Fibroblast of pulmonary artery (primary cell): ENCODE measurements around the gene ZBTB21.

ENCODE experiments used
- DNase-seq: peaks from one replicate; pipeline ENCODE4 v3.0.0-alpha.2; 2010; ENCODE audit warnings: low read depth
- H3K4me3 ChIP-seq: replicated peaks from 2 replicates; pipeline ENCODE4 v1.5.1; 2011; ENCODE audit warnings: low read depth, mild to moderate bottlenecking, control low read depth, low read length, moderate library complexity
- CTCF ChIP-seq: IDR thresholded peaks from 2 replicates; pipeline ENCODE4 v1.5.1; 2011; ENCODE audit warnings: mild to moderate bottlenecking, control low read depth, low read length, inconsistent platforms; ENCODE audit errors: missing control alignments

The ZBTB21 gene

GRCh38 chr21:42037516-42037915 lies 27.4 kb upstream of the ZBTB21 start:
- TF ChIP-seq CTCF: no peak
- no peak overlapping the region for H3K4me3 ChIP-seq
- DNase-seq: no peak

GRCh38 chr21:42036313-42036712 lies 26.2 kb upstream of the ZBTB21 start:
- no peak for DNase-seq
- TF ChIP-seq CTCF: no peak
- no peak overlapping the region for H3K4me3 ChIP-seq

DNA sequence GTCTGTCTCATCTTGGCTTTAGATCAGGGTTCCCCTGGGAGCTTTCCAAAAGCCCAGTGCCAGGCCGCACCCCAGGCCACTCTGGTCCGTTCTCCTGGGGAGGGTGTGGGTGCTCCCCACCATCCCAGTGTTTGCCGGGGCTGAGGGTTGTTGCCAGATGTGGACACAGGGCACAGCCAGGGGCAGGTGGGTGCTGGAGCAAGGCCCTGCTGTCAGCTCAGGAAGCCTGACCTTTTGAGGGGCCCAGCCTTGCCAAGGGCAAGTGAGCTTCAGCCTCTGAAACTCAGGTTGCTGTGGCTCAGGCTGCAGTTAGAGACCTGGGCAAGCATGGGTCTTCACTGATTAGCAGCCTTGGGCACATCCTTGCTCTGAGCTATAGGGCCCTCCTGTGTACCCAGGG lies 22.8 kb upstream of the ZBTB21 start:
- TF ChIP-seq CTCF: no peak
- H3K4me3 ChIP-seq: no peak overlapping the region
- no peak for DNase-seq

DNA sequence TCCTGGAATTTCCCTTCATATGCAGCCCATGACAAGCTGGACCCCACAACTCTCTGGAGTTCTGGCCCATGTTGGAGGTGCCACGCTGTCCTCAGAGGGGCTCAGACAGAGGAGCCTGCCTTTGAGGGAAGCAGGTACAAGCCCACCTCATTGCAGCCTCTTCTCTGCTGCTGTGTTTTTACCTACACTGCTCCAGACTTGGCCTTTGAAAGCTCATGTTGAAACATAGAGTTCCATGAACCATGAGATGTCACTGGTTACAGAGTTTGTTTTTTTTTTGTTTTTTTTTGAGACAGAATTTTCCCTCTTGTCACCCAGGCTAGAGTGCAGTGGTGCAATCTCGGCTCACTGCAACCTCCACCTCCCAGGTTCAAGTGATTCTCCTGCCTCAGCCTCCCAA lies 22.1 kb upstream of the ZBTB21 start:
- H3K4me3 ChIP-seq: no peak overlapping the region
- no peak for DNase-seq
- TF ChIP-seq CTCF: no peak

- DNase-seq: no peak
- no peak overlapping the region for H3K4me3 ChIP-seq
- TF ChIP-seq CTCF: no peak
These were observed 21.7 kb upstream of the ZBTB21 start for GRCh38 chr21:42031816-42032215.

DNA sequence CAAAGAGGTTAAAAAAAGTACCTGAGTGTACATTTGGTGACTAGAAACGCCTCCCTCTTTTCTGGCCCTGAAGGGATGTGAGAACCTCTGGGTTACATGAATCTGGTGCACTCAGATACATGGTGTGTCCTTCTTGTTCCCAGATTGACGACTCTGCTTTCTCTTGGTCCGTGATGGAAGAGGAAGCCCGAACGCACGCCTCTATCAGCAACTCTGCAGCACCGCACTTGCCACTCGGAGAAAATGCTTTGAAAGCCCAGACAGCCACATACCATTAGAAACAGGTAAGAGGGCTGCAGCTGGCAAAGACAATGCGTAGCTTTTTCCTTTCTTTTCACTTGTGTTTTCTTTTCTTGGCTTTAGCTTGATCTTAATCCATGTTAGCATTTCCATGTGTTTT lies 21.1 kb upstream of the ZBTB21 start:
- H3K4me3 ChIP-seq: no peak overlapping the region
- no peak for DNase-seq
- no peak for TF ChIP-seq CTCF

DNA sequence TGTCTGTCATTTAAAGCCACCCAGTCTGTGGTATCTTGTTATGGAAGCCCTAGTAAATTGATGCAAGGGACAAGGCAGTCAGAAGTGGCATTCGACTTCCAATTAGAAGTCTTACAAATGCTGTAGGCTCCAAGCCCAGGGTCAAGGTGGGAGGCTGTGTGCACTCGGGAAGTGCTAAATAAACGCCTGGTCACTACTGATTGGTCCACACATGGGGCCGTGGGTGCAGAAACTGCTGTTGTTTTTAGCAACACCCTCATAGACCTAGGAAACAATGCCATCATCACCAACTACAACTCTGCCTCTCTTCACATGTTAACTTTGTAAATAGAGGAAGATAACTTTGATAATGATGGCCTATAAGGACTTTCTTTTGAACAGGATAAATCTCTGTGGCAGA lies 20.2 kb upstream of the ZBTB21 start:
- no peak for DNase-seq
- no peak overlapping the region for H3K4me3 ChIP-seq
- no peak for TF ChIP-seq CTCF
